Kidney capillary endothelial cell (primary cell): ENCODE measurements around the gene TXNDC12.

Experiments
- DNase-seq: peaks from one replicate; pipeline ENCODE4 v3.0.0-alpha.2; 2018; ENCODE audit warnings: low spot score

Gene TXNDC12

DNA sequence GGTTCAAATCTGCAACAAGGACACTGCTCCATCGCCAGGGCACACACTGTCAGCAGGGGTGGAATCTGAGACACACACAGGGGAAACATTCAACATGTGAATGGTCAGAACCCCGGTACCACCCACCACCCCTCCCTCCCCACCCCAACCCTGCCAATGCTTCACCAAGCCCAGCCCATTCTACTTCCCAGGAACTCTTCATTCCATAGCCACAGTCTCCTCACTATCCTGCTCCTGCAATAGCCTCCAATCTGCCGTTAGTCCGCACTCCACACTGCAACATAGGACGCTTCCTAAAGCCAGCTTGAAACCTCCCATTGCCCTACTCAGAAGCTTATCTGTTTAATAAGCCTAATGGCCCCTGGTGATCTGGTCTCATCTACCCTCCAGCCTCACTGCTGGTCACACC lies 57.0 kb downstream of the TXNDC12 start:
- DNase-seq: no peak

DNA sequence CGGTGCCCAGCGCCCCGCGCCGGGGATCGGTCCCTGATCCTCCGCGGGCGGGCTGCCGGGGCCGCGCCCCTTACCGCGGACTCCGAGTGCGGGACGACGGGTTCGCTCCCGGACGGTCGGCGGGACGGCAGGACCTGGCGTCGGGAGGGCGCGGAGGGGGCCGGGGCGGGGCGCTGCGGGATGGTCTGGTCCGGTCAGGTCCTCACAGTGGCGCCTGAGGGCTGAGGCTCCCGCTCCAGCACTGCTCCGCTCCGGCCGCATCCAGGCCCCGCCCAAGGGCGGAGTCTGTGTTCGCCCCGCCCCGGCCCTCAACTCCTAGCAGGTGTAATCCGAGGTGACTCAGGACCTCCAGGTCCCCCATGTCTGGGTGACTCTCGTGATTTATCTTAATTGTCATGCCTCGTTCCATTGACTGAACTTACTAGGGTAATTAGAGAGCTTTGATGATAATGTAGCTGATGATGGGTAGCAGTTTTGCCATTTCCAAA lies 64.5 kb downstream of the TXNDC12 start, which contains the start of gene RAB3B:
TSS of gene RAB3B (minus strand) at position 223 of the 488 bp plus-strand sequence. CDS start 13,583 bp downstream, outside the sequence.
- peak; percentile 40 for DNase-seq

DNA sequence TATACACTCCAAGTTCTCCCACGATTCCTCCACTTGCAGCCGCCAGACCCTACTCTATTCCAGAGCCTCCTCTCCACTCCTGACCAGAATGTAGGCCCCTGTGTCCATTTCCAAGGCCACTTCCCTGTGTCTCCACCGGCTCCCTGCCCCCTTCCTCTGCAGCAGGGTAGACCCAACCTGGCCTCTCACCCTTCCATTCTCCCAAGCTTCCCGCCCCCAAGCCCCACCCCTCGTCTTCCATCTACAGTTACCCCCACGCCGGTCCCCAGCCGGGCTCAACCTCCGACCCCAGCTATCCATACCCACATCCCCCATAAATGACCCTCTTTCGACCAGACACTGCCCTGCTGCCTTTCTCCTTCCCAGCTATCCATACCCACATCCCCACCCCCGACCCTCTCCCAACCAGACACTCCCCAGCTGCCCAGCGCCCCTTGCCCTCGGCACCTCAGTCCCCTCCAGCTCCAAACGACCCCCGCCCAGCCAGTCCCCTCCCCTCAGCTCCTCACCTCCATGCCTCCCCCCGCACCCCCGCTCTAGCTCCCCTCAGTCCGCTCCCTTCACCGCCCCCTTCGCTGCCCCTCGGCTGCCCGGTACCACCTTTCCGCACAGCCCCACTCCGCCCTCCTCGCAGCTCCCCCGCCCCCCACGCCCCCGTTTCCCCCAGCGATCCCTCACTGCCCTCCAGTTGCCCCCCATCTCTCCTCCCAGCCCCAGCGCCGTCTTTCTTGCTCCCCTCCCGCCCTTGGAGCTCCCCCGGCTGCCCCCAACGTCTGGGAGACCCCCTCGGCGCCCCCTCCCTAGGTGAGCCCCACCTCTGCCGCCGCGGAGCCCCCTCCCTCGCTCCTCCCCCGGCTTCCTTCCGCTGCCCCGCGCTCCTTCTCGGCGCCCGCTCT lies 65.2 kb downstream of the TXNDC12 start:
- no peak for DNase-seq

DNA sequence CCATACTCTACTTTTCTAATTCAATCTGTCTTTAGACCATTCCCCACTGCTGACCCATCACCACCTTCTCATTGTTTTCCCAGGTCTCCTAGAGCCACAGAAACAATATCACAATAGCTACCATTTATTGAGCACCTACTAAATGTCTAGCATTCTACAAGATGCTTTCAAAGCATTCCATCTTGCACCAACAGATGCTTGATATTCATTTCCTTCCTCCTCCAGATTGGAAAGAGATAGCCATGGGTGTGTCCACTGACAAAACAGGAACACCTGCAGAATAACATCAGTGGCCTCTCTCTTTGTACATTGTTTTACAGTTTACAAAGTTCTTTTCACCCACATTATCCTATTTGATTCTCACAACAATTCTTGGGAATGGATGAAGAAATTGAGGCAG lies 66.7 kb downstream of the TXNDC12 start:
- no peak for DNase-seq

DNA sequence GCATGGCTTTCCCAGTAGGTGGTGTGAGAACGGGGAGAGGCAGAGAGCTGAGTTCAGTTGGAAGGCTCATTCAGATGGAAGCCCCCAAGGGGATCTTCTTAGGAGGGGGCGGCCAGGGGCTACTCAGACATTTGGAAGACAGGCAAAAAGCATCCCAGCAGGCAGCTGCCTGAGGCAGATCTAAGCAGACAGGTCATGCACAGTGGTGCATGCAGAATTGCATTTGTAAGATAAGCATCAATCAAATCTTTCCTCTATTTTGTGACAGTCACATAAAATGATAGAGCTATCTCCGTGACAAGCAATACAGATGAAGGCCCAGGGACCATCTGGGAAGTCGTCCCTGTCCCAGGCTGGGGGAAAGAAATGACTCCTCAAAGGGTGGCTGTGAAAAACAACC lies 68.3 kb downstream of the TXNDC12 start:
- DNase-seq: no peak

DNA sequence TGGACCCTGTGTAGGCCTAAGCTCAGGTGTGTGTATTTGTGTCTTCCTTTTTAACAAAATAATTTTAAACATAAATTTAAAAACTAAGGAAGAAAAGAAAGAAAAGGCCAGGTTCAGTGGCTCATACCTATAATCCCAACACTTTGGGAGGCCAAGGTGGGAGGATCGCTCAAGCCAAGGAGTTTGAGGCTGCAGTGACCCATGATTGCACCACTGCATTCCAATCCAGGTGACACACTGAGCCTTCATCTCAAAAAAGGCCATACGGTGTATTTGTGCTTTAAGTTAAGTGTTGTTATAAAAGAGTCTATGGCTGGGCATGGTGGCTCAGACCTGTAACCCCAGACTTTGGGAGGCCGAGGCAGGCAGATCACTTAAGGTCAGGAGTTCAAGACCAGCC lies 72.8 kb downstream of the TXNDC12 start:
- DNase-seq: no peak

DNA sequence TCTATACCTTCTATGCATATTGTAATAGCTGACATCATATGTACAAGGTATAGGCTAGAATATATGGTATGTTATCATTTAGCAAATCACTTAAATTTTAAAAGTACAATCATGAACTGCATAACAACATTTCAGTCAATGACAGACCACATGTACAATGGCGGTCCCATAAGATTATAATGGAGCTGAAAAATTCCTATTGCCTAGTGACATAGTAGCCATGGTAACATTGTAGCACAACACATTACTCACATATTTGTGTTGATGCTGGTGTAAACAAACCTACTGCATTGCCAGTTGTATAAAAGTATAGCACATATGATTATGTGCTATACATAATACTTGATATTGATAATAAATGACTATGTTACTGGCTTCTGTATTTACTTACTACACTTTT lies 73.4 kb downstream of the TXNDC12 start:
- DNase-seq: no peak

DNA sequence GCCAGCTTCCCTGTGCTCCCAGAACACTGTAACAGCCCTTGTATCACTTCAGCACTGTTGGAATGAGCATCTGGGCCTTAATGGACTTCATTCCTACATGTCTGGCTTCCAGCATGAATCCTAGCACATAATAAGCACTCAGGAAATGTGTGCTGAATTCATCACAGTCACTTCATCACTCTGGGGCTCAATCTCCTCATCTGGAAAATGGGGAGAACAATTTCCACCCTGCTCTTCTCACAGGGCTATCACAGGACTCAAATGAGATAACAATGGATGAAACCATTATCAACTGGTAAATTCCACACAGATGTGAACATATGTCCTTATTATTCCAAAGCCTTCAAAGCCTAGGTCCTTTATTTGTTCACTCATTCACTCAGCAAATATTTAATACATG lies 76.9 kb downstream of the TXNDC12 start:
- no peak for DNase-seq

DNA sequence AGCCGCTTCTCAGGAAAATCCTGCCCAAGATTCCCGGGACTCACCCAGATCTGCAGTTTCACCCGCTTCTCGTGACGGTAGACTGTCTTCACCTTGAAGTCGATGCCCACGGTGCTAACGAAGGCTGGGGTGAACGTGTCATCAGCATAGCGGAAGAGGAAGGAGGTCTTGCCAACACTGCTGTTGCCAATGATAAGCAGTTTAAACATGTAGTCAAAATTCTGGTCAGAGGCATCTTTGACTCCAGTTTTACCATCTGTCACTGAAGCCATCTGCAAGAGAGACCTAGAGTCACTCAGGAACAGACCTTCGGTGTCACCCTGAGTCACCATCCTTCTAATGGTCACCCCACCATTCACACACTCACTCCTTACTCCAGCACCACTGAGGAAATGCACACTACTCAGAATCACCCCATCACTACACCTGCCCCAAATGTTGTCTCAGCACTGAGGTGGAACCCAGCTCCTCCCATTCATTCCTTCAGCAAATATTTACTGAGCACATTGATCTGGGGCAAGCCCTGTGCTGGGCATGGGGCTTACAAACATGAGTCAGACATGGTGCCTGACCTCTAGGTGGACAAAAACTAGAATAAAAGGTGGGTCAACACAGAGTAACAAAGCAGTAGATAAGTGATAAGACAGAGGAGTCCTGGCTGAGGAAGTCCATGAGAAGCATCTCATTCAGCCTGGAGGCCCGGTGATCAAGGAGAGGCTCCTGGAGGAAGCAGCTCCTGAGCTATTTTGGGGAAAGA lies 78.0 kb downstream of the TXNDC12 start:
- no peak for DNase-seq

DNA sequence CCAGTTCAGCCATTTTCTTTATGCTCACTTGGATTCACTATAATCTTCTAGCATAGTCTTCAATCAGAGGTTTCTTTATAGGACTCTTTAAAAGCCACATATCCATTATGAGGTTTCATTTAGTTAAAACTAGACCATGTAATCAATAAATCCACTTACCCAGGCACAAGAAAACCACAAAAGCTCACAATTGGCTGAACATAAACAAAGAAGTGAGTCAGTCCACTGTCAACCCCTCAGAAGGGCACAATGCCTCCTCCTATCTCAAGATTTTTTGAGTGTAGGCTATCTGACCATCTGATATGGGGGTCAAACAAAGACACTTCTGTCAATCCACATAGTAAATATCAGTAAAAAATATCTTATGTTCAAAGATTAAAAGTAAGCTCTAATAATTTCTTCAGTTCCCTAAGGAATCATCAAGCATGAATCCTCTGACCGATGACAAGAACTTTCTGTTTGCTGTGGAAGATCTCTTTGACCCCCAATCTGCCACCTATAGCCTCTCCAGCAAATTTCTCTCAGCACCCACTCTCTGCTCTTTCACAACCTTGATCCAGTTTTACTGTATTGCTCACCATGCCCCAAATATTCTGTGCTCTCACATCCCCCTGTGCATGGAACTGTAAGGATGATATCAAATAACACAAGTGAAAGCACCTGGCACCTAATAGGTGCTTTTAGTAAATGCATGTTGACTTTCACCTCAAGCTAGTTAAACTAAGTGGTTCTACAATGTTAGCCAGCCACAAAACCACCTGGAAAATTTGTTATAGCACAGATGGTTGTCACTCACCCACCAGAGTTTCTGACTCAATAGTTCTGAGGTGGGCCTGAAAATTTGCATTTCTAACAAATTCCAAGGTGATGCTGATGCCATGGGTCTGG lies 81.2 kb downstream of the TXNDC12 start:
- DNase-seq: no peak
